ENCODE results near the gene PLAAT2.

The PLAAT2 gene

DNA sequence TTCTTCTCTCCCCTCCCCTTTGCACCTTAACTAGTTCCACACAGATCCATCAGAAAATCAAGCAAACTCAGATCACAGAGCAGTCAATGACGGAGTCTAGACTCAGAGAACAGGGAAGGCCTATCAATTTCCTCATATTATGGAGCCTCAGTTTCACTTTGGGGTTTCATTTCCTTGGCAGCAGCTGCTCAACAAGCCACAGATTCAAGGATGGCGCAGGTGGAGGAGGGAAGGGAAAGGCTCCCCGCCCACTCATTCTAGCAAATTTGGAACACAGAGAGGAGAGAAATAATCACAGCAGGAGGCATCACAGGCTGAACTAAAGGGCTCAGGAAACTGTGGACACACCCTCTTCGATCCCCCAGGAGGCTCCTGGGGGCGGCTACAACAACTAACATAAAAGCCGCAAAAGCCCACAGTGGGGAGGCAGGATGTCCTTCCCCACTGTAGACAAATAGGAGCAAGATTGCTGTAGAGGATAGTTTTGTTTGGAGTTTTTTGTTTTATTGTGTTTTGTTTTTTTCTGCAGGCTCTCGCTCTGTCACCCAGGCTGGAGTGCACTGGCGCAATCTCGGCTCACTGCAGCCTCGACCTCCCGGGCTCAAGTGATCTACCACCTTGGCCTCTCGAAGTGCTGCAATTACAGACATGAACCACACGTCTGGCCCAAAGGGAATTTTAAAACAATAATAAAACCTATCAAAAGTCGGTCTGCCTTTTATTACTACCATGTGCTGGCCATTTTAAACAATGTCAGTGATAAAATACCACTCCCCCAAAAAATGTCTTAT, 47.6 kb upstream of the PLAAT2 start:
- Histone ChIP-seq H3K36me3 (ENCODE audit: insufficient read depth, low read length) (no peaks in the 10 kb centered on the region), H3K9ac (ENCODE audit: low read depth, low read length) (no peak overlapping the region), H3K9me3 (ENCODE audit: insufficient read depth, low read length, severe bottlenecking) (no peaks in the 10 kb centered on the region), H4K20me1 (ENCODE audit: insufficient read depth, low read length) (no peaks in the 10 kb centered on the region), H3K27me3 (ENCODE audit: insufficient read depth, low read length, poor library complexity) (no peaks in the 10 kb centered on the region), H3K4me3 (ENCODE audit: low read depth in 1 of 2, low read length in 2 of 2) (no peak overlapping the region), H2AFZ (ENCODE audit: low read depth, low read length) (no peak overlapping the region), H3K27ac (ENCODE audit: low read length) (no peak overlapping the region), H3K4me2 (ENCODE audit: insufficient read depth, low read length) (no peak overlapping the region), H3K79me2 (ENCODE audit: insufficient read depth, low read length) (no peaks in the 10 kb centered on the region), H3K4me1 (ENCODE audit: insufficient read depth, low read length) (no peaks in the 10 kb centered on the region)
- DNase-seq: no peak
- ATAC-seq (ENCODE audit: insufficient read depth, low read depth): no peak
- TF ChIP-seq, protein P1, sequence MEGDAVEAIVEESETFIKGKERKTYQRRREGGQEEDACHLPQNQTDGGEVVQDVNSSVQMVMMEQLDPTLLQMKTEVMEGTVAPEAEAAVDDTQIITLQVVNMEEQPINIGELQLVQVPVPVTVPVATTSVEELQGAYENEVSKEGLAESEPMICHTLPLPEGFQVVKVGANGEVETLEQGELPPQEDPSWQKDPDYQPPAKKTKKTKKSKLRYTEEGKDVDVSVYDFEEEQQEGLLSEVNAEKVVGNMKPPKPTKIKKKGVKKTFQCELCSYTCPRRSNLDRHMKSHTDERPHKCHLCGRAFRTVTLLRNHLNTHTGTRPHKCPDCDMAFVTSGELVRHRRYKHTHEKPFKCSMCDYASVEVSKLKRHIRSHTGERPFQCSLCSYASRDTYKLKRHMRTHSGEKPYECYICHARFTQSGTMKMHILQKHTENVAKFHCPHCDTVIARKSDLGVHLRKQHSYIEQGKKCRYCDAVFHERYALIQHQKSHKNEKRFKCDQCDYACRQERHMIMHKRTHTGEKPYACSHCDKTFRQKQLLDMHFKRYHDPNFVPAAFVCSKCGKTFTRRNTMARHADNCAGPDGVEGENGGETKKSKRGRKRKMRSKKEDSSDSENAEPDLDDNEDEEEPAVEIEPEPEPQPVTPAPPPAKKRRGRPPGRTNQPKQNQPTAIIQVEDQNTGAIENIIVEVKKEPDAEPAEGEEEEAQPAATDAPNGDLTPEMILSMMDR (IDR thresholded peaks at IDR 0.05; ENCODE audit: borderline replicate concordance, extremely low read depth, low read length, poor library complexity, severe bottlenecking): no peak
- no peak for TF ChIP-seq EZH2 (IDR thresholded peaks at IDR 0.05; ENCODE audit: borderline replicate concordance, low read depth, low read length, severe bottlenecking)

DNA sequence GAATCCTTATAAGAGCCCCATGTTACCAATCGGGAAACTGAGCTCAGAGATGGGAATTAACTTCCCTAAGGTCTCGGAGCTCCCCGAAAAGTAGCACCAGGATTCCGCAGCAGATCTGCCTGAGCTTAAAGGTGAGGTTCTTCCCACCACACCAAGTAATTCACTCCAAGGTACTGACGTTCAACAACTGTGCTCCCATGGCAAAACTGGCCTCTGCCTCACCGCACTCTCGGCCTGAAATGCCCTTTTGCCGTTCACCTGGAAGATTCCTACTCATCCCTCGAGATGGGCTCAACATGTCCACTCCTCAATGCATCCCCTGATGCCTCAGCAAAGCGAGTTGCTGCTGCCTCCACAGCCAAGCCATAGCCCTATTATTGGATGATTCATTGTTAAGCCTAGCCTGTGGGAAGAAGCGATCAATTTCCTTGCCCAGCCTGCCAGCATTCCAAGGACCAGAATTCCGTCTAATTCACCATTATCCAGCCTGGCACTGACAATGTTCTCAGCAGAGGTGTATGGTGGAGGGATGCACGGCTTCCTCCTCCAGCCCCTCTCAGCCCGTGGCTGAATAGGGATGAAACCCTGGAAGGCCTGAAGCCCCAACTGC, 46.9 kb upstream of the PLAAT2 start:
- Histone ChIP-seq H3K4me1 (ENCODE audit: insufficient read depth, low read length) (no peaks in the 10 kb centered on the region), H3K79me2 (ENCODE audit: insufficient read depth, low read length) (no peaks in the 10 kb centered on the region), H3K4me2 (ENCODE audit: insufficient read depth, low read length) (no peak overlapping the region), H4K20me1 (ENCODE audit: insufficient read depth, low read length) (no peaks in the 10 kb centered on the region), H3K9me3 (ENCODE audit: insufficient read depth, low read length, severe bottlenecking) (no peaks in the 10 kb centered on the region), H3K4me3 (ENCODE audit: low read depth in 1 of 2, low read length in 2 of 2) (no peak overlapping the region), H3K27me3 (ENCODE audit: insufficient read depth, low read length, poor library complexity) (no peaks in the 10 kb centered on the region), H2AFZ (ENCODE audit: low read depth, low read length) (no peak overlapping the region), H3K9ac (ENCODE audit: low read depth, low read length) (no peak overlapping the region), H3K27ac (ENCODE audit: low read length) (no peak overlapping the region), H3K36me3 (ENCODE audit: insufficient read depth, low read length) (no peaks in the 10 kb centered on the region)
- DNase-seq: no peak
- ATAC-seq (ENCODE audit: insufficient read depth, low read depth): no peak
- TF ChIP-seq, protein P1 (IDR thresholded peaks at IDR 0.05; ENCODE audit: borderline replicate concordance, extremely low read depth, low read length, poor library complexity, severe bottlenecking): no peak
- TF ChIP-seq EZH2 (IDR thresholded peaks at IDR 0.05; ENCODE audit: borderline replicate concordance, low read depth, low read length, severe bottlenecking): no peak

DNA sequence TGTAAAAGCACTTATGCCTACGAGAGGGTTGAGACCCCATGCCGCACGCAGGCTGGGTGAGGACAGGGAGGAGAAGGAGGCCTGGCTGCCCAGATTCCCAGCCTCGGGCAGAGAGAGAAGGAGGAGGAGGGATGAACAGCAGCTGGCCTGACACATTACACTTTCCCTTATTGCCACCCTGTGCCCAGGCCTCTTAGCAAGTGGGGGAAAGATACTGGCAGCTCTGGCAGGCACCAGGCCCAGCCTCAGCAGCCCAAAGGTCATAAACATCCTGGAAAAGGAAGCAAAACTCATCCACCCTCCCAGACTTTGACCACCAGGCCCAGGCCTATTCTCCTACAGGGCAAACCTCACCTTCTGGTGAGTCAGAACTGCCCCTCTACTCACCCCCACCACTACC, 46.4 kb upstream of the PLAAT2 start:
- no peak overlapping the region for H2AFZ ChIP-seq (ENCODE audit: low read depth, low read length)

More for the DNA sequence above, 46.4 kb upstream of the PLAAT2 start:
- no peaks in the 10 kb centered on the region for H3K27me3 ChIP-seq (ENCODE audit: insufficient read depth, low read length, poor library complexity)
- H3K4me3 ChIP-seq (ENCODE audit: low read depth in 1 of 2, low read length in 2 of 2): no peak overlapping the region
- no peaks in the 10 kb centered on the region for H4K20me1 ChIP-seq (ENCODE audit: insufficient read depth, low read length)
- H3K36me3 ChIP-seq (ENCODE audit: insufficient read depth, low read length): no peaks in the 10 kb centered on the region
- ATAC-seq (ENCODE audit: insufficient read depth, low read depth) (no peak), DNase-seq (no peak)
- TF ChIP-seq, protein P1 (IDR thresholded peaks at IDR 0.05; ENCODE audit: borderline replicate concordance, extremely low read depth, low read length, poor library complexity, severe bottlenecking): no peak
- no peak for TF ChIP-seq EZH2 (IDR thresholded peaks at IDR 0.05; ENCODE audit: borderline replicate concordance, low read depth, low read length, severe bottlenecking)
- no peaks in the 10 kb centered on the region for H3K4me1 ChIP-seq (ENCODE audit: insufficient read depth, low read length)
- no peak overlapping the region for H3K27ac ChIP-seq (ENCODE audit: low read length)
- H3K79me2 ChIP-seq (ENCODE audit: insufficient read depth, low read length): no peaks in the 10 kb centered on the region
- no peak overlapping the region for H3K4me2 ChIP-seq (ENCODE audit: insufficient read depth, low read length)
- no peaks in the 10 kb centered on the region for H3K9me3 ChIP-seq (ENCODE audit: insufficient read depth, low read length, severe bottlenecking)
- H3K9ac ChIP-seq (ENCODE audit: low read depth, low read length): no peak overlapping the region

Measured in DND-41 (cell line).